ENCODE data around the gene MTOR. TPM values are rescaled to one million over a fixed set of nuclear protein-coding genes. Genes with fewer than 3 reads are reported as not detected.
"Not testable (repeated sequence)": the region's sequence is repeated elsewhere in the genome, so short reads cannot be mapped to it uniquely, and the experiment has no call there.

The MTOR gene
- 10 to 100 TPM; 32.8 to 66.8 (median 48.2) TPM for total RNA-seq

- Histone ChIP-seq H3K9me3 (no peaks in the 10 kb centered on the region), H3K27ac (peak within 1 kb of the TSS; percentile 63 to 89 (median 83)), H3K36me3 (peaks cover 0 to 18% (median 0%) of the 10 kb centered on the region in 3 donors), H3K4me1 (peaks cover 0 to 12% (median 2%) of the 10 kb centered on the region in 4 donors), H3K4me3 (peak within 1 kb of the TSS; percentile 72 to 98 (median 95)), H3K27me3 (no peaks in the 10 kb centered on the region)
- DNase-seq: peak; percentile 96 to 100 (median 99)
- peak; percentile 48 to 53 for TF ChIP-seq POLR2A (IDR thresholded peaks at IDR 0.05)
- TF ChIP-seq CTCF (IDR thresholded peaks at IDR 0.05): peak in 2 of 6 experiments; percentile 6 to 25
Measured at GRCh38 chr1:11262171-11263049, at the start of gene MTOR. TSS of gene MTOR (minus strand) at chr1:11262551. CDS start at chr1:11259409, 3,142 bp downstream.

GRCh38 chr1:11309385-11309784, 47.0 kb upstream of the MTOR start:
- H3K36me3 ChIP-seq: no peaks in the 10 kb centered on the region
- H3K4me3 ChIP-seq: no peak overlapping the region
- no peak overlapping the region for H3K27ac ChIP-seq

GRCh38 chr1:11308699-11309224, 46.4 kb upstream of the MTOR start:
- no peak for TF ChIP-seq POLR2A (IDR thresholded peaks at IDR 0.05)
- no peak for TF ChIP-seq CTCF (IDR thresholded peaks at IDR 0.05)

More at GRCh38 chr1:11309385-11309784, 47.0 kb upstream of the MTOR start:
- Histone ChIP-seq H3K27me3 (no peaks in the 10 kb centered on the region), H3K9me3 (no peaks in the 10 kb centered on the region), H3K4me1 (no peaks in the 10 kb centered on the region)
- no peak for DNase-seq
- TF ChIP-seq POLR2A (IDR thresholded peaks at IDR 0.05) (no peak), CTCF (IDR thresholded peaks at IDR 0.05) (no peak)

DNA sequence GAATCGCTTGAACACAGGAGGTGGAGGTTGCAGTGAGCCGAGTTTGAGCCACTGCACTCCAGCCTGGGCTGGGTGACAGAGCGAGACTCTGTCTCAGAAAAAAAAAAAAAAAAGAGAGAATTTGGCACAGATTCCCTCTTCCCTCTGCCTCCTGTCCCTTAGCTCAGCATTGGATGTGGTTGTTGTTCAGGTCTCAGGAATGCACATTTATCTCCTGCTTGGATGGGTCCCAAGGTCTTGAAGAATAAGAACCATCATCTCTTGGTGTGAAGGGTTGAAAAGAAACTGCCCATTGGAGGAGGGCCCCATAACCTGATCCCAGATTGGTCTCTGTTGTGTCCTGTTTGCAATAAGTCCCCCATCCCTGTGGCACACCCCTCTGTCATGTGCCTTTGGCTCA, 45.5 kb upstream of the MTOR start:
- TF ChIP-seq CTCF (IDR thresholded peaks at IDR 0.05): no peak
- no peak for TF ChIP-seq POLR2A (IDR thresholded peaks at IDR 0.05)
- no peak for DNase-seq
- Histone ChIP-seq H3K27me3 (no peaks in the 10 kb centered on the region), H3K9me3 (no peaks in the 10 kb centered on the region), H3K27ac (no peak overlapping the region), H3K36me3 (no peaks in the 10 kb centered on the region), H3K4me1 (no peaks in the 10 kb centered on the region), H3K4me3 (no peak overlapping the region)

More at GRCh38 chr1:11308699-11309224, 46.4 kb upstream of the MTOR start:
- Histone ChIP-seq H3K4me1 (no peaks in the 10 kb centered on the region), H3K9me3 (no peaks in the 10 kb centered on the region), H3K36me3 (no peaks in the 10 kb centered on the region), H3K27me3 (no peaks in the 10 kb centered on the region), H3K27ac (no peak overlapping the region), H3K4me3 (no peak overlapping the region)
- DNase-seq: no peak

DNA sequence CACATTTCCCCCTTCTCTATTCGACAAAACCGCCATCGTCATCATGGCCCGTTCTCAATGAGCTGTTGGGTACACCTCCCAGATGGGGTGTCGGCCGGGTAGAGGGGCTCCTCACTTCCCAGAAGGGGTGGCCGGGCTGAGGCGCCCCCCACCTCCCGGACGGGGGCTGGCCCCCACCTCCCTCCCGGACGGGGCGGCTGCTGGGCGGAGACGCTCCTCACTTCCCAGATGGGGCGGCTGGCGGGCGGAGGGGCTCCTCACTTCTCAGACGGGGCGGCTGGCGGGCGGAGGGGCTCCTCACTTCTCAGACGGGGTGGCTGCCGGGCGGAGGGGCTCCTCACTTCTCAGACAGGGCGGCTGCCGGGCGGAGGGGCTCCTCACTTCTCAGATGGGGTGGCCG, 43.2 kb upstream of the MTOR start:
- H3K27me3 ChIP-seq, H3K4me1 ChIP-seq, H3K27ac ChIP-seq, H3K4me3 ChIP-seq, H3K9me3 ChIP-seq, DNase-seq, H3K36me3 ChIP-seq: not testable (repeated sequence)

- Histone ChIP-seq H3K27ac (no peak overlapping the region), H3K36me3 (no peaks in the 10 kb centered on the region), H3K9me3 (no peaks in the 10 kb centered on the region), H3K27me3 (no peaks in the 10 kb centered on the region), H3K4me3 (no peak overlapping the region), H3K4me1 (no peaks in the 10 kb centered on the region)
- no peak for DNase-seq
- TF ChIP-seq POLR2A (IDR thresholded peaks at IDR 0.05) (no peak), CTCF (IDR thresholded peaks at IDR 0.05) (no peak)
Measured at GRCh38 chr1:11302366-11302765, 40.0 kb upstream of the MTOR start.
